ENCODE measurements around the gene CLDN1.

The CLDN1 gene

DNA sequence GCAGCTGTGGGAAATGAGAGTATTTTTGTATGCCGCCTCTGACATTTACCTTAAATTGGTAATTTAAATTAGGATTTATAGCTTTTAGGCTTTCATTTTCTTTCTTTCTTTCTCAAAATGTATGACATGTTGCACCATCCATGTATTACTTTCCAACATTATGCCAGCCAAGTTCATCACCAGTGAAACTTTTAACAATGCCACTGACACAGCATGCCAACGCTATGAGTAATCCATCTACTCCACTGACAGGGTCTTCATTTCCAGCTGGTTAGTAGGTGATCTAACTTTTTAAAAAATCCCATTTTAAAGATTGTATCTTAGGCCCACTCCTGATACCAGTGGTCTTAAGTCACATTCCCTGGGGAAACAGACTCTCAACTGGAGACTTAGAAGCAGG lies 43.9 kb upstream of the CLDN1 start:
- no peak for DNase-seq
- Histone ChIP-seq H3K36me3 (no peaks in the 10 kb centered on the region), H3K4me3 (no peak overlapping the region), H3K9me3 (no peaks in the 10 kb centered on the region), H3K4me1 (no peaks in the 10 kb centered on the region), H3K27me3 (no peaks in the 10 kb centered on the region), H3K27ac (no peak overlapping the region)
- intact Hi-C loops (cut with DNase I; ENCODE audit: low total_unique reads): no loop called here
- TF ChIP-seq CTCF (IDR thresholded peaks at IDR 0.05): no peak

GRCh38 chr3:190362258-190362657 lies 40.0 kb upstream of the CLDN1 start:
- H3K4me1 ChIP-seq: peaks cover 0 to 18% (median 2%) of the 10 kb centered on the region in 4 donors
- H3K36me3 ChIP-seq: no peaks in the 10 kb centered on the region
- no peak overlapping the region for H3K27ac ChIP-seq
- no peak for TF ChIP-seq CTCF (IDR thresholded peaks at IDR 0.05)
- no peaks in the 10 kb centered on the region for H3K9me3 ChIP-seq
- no peak for DNase-seq
- H3K4me3 ChIP-seq: no peak overlapping the region
- no peaks in the 10 kb centered on the region for H3K27me3 ChIP-seq
- intact Hi-C loops (cut with DNase I; ENCODE audit: low total_unique reads): no loop called here

- intact Hi-C loops (cut with DNase I; ENCODE audit: low total_unique reads): no loop called here
- Histone ChIP-seq H3K9me3 (no peaks in the 10 kb centered on the region), H3K27me3 (no peaks in the 10 kb centered on the region), H3K4me3 (no peak overlapping the region), H3K4me1 (peaks cover 0 to 18% (median 2%) of the 10 kb centered on the region in 4 donors), H3K27ac (no peak overlapping the region), H3K36me3 (no peaks in the 10 kb centered on the region)
- no peak for TF ChIP-seq CTCF (IDR thresholded peaks at IDR 0.05)
- DNase-seq: no peak
Measured at GRCh38 chr3:190361791-190362190, 39.5 kb upstream of the CLDN1 start.

- TF ChIP-seq CTCF (IDR thresholded peaks at IDR 0.05): no peak
- no peaks in the 10 kb centered on the region for H3K27me3 ChIP-seq
- peaks cover 0 to 18% (median 2%) of the 10 kb centered on the region in 4 donors for H3K4me1 ChIP-seq
- no peak overlapping the region for H3K4me3 ChIP-seq
- H3K36me3 ChIP-seq: no peaks in the 10 kb centered on the region
- no peak for DNase-seq
- intact Hi-C loops (cut with DNase I; ENCODE audit: low total_unique reads): no loop called here
- peak overlapping the region in 1 of 2 donors; percentile 32 for H3K27ac ChIP-seq
- H3K9me3 ChIP-seq: no peaks in the 10 kb centered on the region
Measured at GRCh38 chr3:190360228-190360627, 38.0 kb upstream of the CLDN1 start.

DNA sequence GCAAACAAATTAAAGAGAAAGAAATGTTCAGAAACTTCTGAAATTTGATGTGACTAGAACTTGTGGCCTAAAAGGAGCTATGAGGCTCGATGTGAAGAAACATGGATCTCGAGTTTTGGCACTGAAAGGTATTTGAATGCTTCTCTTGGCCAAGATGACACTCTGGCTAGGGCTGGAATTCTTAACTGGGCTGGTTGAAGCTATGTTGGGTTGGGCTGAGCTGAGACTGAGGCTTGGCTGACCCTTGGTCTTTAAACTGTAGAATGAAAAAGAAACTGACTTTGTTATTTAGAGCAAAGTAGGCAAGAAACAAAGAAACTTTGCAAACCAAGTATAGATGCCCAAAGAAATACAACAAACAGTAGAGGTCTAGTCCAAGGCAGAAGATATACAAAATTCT lies 37.6 kb upstream of the CLDN1 start:
- Histone ChIP-seq H3K27me3 (no peaks in the 10 kb centered on the region), H3K4me1 (peaks cover 0 to 18% (median 2%) of the 10 kb centered on the region in 4 donors), H3K36me3 (no peaks in the 10 kb centered on the region), H3K4me3 (no peak overlapping the region), H3K9me3 (no peaks in the 10 kb centered on the region), H3K27ac (peak overlapping the region in 1 of 2 donors; percentile 32)
- TF ChIP-seq CTCF (IDR thresholded peaks at IDR 0.05): no peak
- intact Hi-C loops (cut with DNase I; ENCODE audit: low total_unique reads): no loop called here
- DNase-seq: no peak

GRCh38 chr3:190357468-190357867 lies 35.2 kb upstream of the CLDN1 start:
- DNase-seq: no peak
- no peak overlapping the region for H3K27ac ChIP-seq
- no peaks in the 10 kb centered on the region for H3K36me3 ChIP-seq
- intact Hi-C loops (cut with DNase I; ENCODE audit: low total_unique reads): no loop called here
- H3K4me3 ChIP-seq: no peak overlapping the region
- peaks cover 0 to 18% (median 2%) of the 10 kb centered on the region in 4 donors for H3K4me1 ChIP-seq
- no peaks in the 10 kb centered on the region for H3K27me3 ChIP-seq
- no peaks in the 10 kb centered on the region for H3K9me3 ChIP-seq
- no peak for TF ChIP-seq CTCF (IDR thresholded peaks at IDR 0.05)

Measured in tibial artery (tissue), 4 donors.